Mesendoderm (in vitro differentiated cells): ENCODE measurements around the gene TSSK3.

Experiments
- DNase-seq: peaks from one replicate; pipeline ENCODE4 v3.0.0; 2013
- H2AK5ac ChIP-seq: 2 replicates; pipeline ENCODE4 v1.6.1; 2013; ENCODE audit warnings: low read length, inconsistent platforms
- H2BK120ac ChIP-seq: 2 replicates; pipeline ENCODE4 v1.6.1; 2013; ENCODE audit warnings: low read depth, mild to moderate bottlenecking, low read length, moderate library complexity, mixed read lengths
- H2BK15ac ChIP-seq: replicated peaks from 2 replicates; pipeline ENCODE4 v1.6.1; 2013; ENCODE audit warnings: low read depth, mild to moderate bottlenecking, moderate library complexity
- H2BK5ac ChIP-seq: 2 replicates; pipeline ENCODE4 v1.6.1; 2013; ENCODE audit warnings: low read length, inconsistent platforms
- H3K18ac ChIP-seq: 2 replicates; pipeline ENCODE4 v1.6.1; 2013; ENCODE audit warnings: mild to moderate bottlenecking, low read length, mixed read lengths
- H3K23ac ChIP-seq: one replicate; pipeline ENCODE4 v1.6.1; 2013; ENCODE audit warnings: low read length
- H3K27ac ChIP-seq: 2 replicates; pipeline ENCODE4 v1.5.1; 2013; ENCODE audit warnings: low read depth, mild to moderate bottlenecking, inconsistent platforms, low read length, moderate library complexity
- H3K27me3 ChIP-seq: 2 replicates; pipeline ENCODE4 v1.6.1; 2013; ENCODE audit warnings: low read length, control low read depth, mild to moderate bottlenecking, inconsistent platforms; ENCODE audit not compliant: insufficient read depth, poor library complexity
- H3K36me3 ChIP-seq: 2 replicates; pipeline ENCODE4 v1.6.1; 2013; ENCODE audit warnings: low read length, inconsistent platforms; ENCODE audit not compliant: control insufficient read depth, insufficient read depth
- H3K4ac ChIP-seq: one replicate; pipeline ENCODE4 v1.6.1; 2013; ENCODE audit warnings: low read depth, mild to moderate bottlenecking, low read length, moderate library complexity
- H3K4me1 ChIP-seq: 2 replicates; pipeline ENCODE4 v1.6.1; 2013; ENCODE audit warnings: low read depth, low read length, inconsistent platforms; ENCODE audit not compliant: control insufficient read depth
- H3K4me2 ChIP-seq: 2 replicates; pipeline ENCODE4 v1.6.1; 2013; ENCODE audit warnings: low read length
- H3K4me3 ChIP-seq: 2 replicates; pipeline ENCODE4 v1.5.1; 2013; ENCODE audit warnings: mild to moderate bottlenecking, low read length
- H3K56ac ChIP-seq: one replicate; pipeline ENCODE4 v1.6.1; 2013; ENCODE audit warnings: low read length
- H3K79me1 ChIP-seq: 2 replicates; pipeline ENCODE4 v1.6.1; 2013; ENCODE audit warnings: low read length, inconsistent platforms
- H3K79me2 ChIP-seq: 2 replicates; pipeline ENCODE4 v1.6.1; 2013; ENCODE audit warnings: mild to moderate bottlenecking, low read length; ENCODE audit not compliant: control insufficient read depth, insufficient read depth
- H3K9ac ChIP-seq: 2 replicates; pipeline ENCODE4 v1.6.1; 2013; ENCODE audit warnings: low read length, inconsistent platforms
- H4K5ac ChIP-seq: one replicate; pipeline ENCODE4 v1.6.1; 2013; ENCODE audit warnings: low read length
- H4K8ac ChIP-seq: one replicate; pipeline ENCODE4 v1.6.1; 2013; ENCODE audit warnings: low read depth, mild to moderate bottlenecking, control low read depth, low read length, moderate library complexity
- WGBS: extraction: QIAGEN DNeasy Blood & Tissue Kit; methylation state at CpG from one replicate; pipeline ENCODE4 v1.1.7; 2013; ENCODE audit warnings: low lambda C conversion rate, missing lambda C conversion rate; ENCODE audit not compliant: insufficient coverage; ENCODE audit errors: extremely low coverage; 5-methylcytosine and 5-hydroxymethylcytosine counted together

Gene TSSK3

GRCh38 chr1:32341971-32342370, 20.4 kb upstream of the TSSK3 start:
- Histone ChIP-seq H2BK120ac (no peak overlapping the region), H3K79me2 (no peaks in the 10 kb centered on the region), H3K4ac (no peak overlapping the region), H4K5ac (no peak overlapping the region), H3K4me1 (peaks cover 3% of the 10 kb centered on the region), H3K27ac (no peak overlapping the region), H3K27me3 (no peaks in the 10 kb centered on the region), H3K36me3 (no peaks in the 10 kb centered on the region), H3K18ac (no peak overlapping the region), H2AK5ac (no peak overlapping the region), H2BK15ac (no peak overlapping the region), H3K23ac (no peak overlapping the region), H3K4me2 (no peak overlapping the region), H3K9ac (no peak overlapping the region), H3K56ac (no peak overlapping the region), H3K4me3 (no peak overlapping the region), H4K8ac (no peak overlapping the region), H2BK5ac (no peak overlapping the region), H3K79me1 (no peaks in the 10 kb centered on the region)
- peak; percentile 34 for DNase-seq
- WGBS = no CpG with 5 or more reads among the region's 5 CpGs

GRCh38 chr1:32342704-32343103, 19.6 kb upstream of the TSSK3 start:
- H3K79me1 ChIP-seq = no peaks in the 10 kb centered on the region
- H4K5ac ChIP-seq = no peak overlapping the region
- no peak overlapping the region for H2BK120ac ChIP-seq
- H3K27ac ChIP-seq = no peak overlapping the region
- H3K4ac ChIP-seq = no peak overlapping the region
- H3K56ac ChIP-seq = no peak overlapping the region
- H3K4me1 ChIP-seq = no peaks in the 10 kb centered on the region
- DNase-seq = no peak
- H3K79me2 ChIP-seq = no peaks in the 10 kb centered on the region
- H3K4me3 ChIP-seq = no peak overlapping the region
- no peak overlapping the region for H3K23ac ChIP-seq
- H4K8ac ChIP-seq = no peak overlapping the region
- no peak overlapping the region for H2BK5ac ChIP-seq
- no peaks in the 10 kb centered on the region for H3K36me3 ChIP-seq
- H2BK15ac ChIP-seq = no peak overlapping the region
- H2AK5ac ChIP-seq = no peak overlapping the region
- WGBS = no CpG with 5 or more reads among the region's 10 CpGs
- H3K27me3 ChIP-seq = no peaks in the 10 kb centered on the region
- no peak overlapping the region for H3K9ac ChIP-seq
- no peak overlapping the region for H3K4me2 ChIP-seq
- H3K18ac ChIP-seq = no peak overlapping the region

DNA sequence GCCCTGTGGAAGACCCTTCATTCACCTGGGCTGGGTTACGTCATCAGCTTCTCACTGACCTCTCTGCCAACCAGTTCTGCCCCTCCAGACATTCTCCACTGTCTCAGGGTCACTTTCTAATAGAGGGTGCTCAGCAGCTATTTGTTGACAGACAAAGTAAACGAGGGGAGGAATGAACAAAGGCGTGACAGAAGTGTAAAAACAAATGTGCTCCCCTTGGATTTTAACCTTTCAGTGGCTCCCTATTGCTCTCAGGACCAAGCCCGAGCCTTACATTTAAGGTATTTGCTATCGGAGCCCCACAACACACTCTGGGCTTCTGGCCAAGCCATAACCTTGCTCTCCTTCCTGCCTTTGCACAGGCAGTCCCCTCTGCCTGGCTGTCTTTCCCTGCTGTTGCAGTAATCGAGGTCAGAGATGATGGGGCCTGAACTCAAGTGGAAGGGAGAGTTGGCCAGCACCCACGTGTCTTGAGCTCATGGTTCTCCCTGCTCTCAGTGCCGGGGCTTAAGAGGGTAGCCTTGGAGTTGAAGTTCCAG, 17.0 kb upstream of the TSSK3 start:
- H3K9ac ChIP-seq = no peak overlapping the region

DNA sequence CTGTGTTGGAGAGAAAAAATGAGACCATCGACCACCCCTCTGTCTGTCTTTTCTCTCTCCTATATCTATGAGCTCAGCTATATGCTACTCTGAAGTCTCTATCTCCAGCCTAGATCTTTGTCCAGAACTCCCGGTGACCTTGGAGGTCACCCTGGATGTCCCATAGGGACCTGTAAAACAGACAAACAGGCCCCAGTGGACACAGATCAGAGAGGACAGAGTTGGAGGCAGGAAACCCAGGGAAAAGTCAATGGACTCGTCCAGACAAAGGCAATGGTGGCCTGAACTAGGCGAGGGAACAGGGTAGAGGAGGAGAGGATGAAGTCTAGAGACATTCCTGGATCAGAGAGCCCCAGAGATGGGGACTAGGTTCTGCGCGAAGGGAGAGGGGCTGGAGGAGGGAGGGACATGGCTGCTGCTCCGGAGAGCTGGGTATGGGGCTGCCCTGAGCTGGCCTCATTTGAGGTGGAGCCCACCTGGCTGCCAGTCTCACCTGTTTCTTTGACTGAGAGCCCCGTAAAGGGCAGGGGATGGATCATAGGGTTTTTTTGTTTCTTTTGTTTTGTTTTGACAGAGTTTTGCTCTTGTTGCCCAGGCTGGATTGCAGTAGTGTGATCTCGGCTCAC, 15.7 kb upstream of the TSSK3 start:
- WGBS = no CpG with 5 or more reads among the region's 9 CpGs
- no peak for DNase-seq
- Histone ChIP-seq H3K79me2 (no peaks in the 10 kb centered on the region), H3K4me1 (no peaks in the 10 kb centered on the region), H3K4me3 (no peak overlapping the region), H2BK120ac (no peak overlapping the region), H3K79me1 (no peaks in the 10 kb centered on the region), H3K23ac (no peak overlapping the region), H3K27ac (no peak overlapping the region), H3K36me3 (no peaks in the 10 kb centered on the region), H4K8ac (no peak overlapping the region), H2BK5ac (no peak overlapping the region), H3K27me3 (no peaks in the 10 kb centered on the region), H3K18ac (no peak overlapping the region), H4K5ac (no peak overlapping the region), H3K9ac (no peak overlapping the region), H3K56ac (no peak overlapping the region), H3K4ac (no peak overlapping the region), H2BK15ac (no peak overlapping the region), H3K4me2 (no peak overlapping the region), H2AK5ac (no peak overlapping the region)

More for the DNA sequence above, 17.0 kb upstream of the TSSK3 start:
- H3K79me1 ChIP-seq = no peaks in the 10 kb centered on the region
- no peak overlapping the region for H2BK15ac ChIP-seq
- no peaks in the 10 kb centered on the region for H3K79me2 ChIP-seq
- no peak overlapping the region for H2BK120ac ChIP-seq
- no peak overlapping the region for H2BK5ac ChIP-seq
- no peak overlapping the region for H3K4me3 ChIP-seq
- no peak overlapping the region for H3K18ac ChIP-seq
- no peaks in the 10 kb centered on the region for H3K4me1 ChIP-seq
- DNase-seq = no peak
- WGBS = no CpG with 5 or more reads among the region's 8 CpGs
- H3K56ac ChIP-seq = no peak overlapping the region
- H4K5ac ChIP-seq = no peak overlapping the region
- H2AK5ac ChIP-seq = no peak overlapping the region
- no peak overlapping the region for H3K23ac ChIP-seq
- no peaks in the 10 kb centered on the region for H3K27me3 ChIP-seq
- H3K27ac ChIP-seq = no peak overlapping the region
- H3K4ac ChIP-seq = no peak overlapping the region
- no peak overlapping the region for H3K4me2 ChIP-seq
- H4K8ac ChIP-seq = no peak overlapping the region
- no peaks in the 10 kb centered on the region for H3K36me3 ChIP-seq

DNA sequence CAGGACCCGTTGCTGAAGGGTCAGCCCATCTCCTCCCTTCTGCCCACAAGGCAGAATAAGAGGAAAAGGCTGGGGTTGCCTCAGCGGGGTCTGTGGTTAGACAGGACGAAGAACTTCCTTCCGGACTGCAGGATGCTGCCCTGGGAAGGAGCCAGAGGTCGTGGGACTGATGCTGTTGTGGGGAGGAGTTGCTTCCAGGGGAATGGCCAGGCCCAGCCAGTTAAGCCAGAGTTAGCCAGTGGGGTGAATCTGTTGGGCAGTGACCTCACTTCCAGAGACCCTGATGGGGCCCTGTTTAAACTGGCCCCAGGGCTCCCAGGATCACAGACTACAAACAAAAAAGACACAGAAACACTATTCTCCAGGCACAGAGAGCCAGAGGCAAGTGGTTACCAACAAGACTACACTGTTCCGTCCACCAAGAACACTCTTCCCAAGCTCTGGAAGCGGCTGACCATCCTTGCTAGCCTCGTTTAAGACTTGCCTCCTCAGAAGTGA, 13.1 kb upstream of the TSSK3 start:
- Histone ChIP-seq H2AK5ac (no peak overlapping the region), H3K18ac (no peak overlapping the region), H3K56ac (no peak overlapping the region), H3K4me3 (no peak overlapping the region), H2BK15ac (no peak overlapping the region), H4K8ac (no peak overlapping the region), H3K27ac (no peak overlapping the region), H4K5ac (no peak overlapping the region), H3K4me1 (no peaks in the 10 kb centered on the region), H3K9ac (no peak overlapping the region), H3K36me3 (no peaks in the 10 kb centered on the region), H2BK5ac (no peak overlapping the region), H3K23ac (no peak overlapping the region), H3K27me3 (no peaks in the 10 kb centered on the region), H3K79me2 (no peaks in the 10 kb centered on the region), H3K4ac (no peak overlapping the region), H3K4me2 (no peak overlapping the region), H2BK120ac (no peak overlapping the region), H3K79me1 (no peaks in the 10 kb centered on the region)
- WGBS = no CpG with 5 or more reads among the region's 8 CpGs
- DNase-seq = no peak
